H9 (cell line): ENCODE measurements around the gene TBC1D22A. TPM values are rescaled to one million over a fixed set of nuclear protein-coding genes. Genes with fewer than 3 reads are reported as not detected.

Experiments used
- DNase-seq: peaks from one replicate; pipeline ENCODE4 v3.0.0-alpha.2; 2017
- H2AFZ ChIP-seq: one replicate; pipeline ENCODE4 v1.6.1; 2013; ENCODE audit warnings: mild to moderate bottlenecking, low read length, control low read depth, moderate library complexity
- H2AK5ac ChIP-seq: 2 replicates; pipeline ENCODE4 v1.6.1; 2013; ENCODE audit warnings: low read length, control low read depth, mixed read lengths; ENCODE audit not compliant: insufficient read length
- H2BK120ac ChIP-seq: one replicate; pipeline ENCODE4 v1.6.1; 2013; ENCODE audit warnings: low read depth, mild to moderate bottlenecking, low read length, control low read depth, inconsistent platforms; ENCODE audit not compliant: poor library complexity, severe bottlenecking
- H2BK12ac ChIP-seq: 2 replicates; pipeline ENCODE4 v1.6.1; 2013; ENCODE audit warnings: low read length, control low read depth, mixed read lengths, low read depth; ENCODE audit not compliant: insufficient read length
- H2BK15ac ChIP-seq: 2 replicates; pipeline ENCODE4 v1.6.1; 2013; ENCODE audit warnings: low read depth, low read length, control low read depth
- H2BK20ac ChIP-seq: one replicate; pipeline ENCODE4 v1.6.1; 2013; ENCODE audit warnings: low read depth, mild to moderate bottlenecking, low read length, control low read depth, inconsistent platforms; ENCODE audit not compliant: poor library complexity, severe bottlenecking
- H2BK5ac ChIP-seq: 2 replicates; pipeline ENCODE4 v1.6.1; 2013; ENCODE audit warnings: low read length, control low read depth, mixed read lengths; ENCODE audit not compliant: insufficient read length
- H3K14ac ChIP-seq: 2 replicates; pipeline ENCODE4 v1.6.1; 2013; ENCODE audit warnings: low read length, control low read depth; ENCODE audit not compliant: insufficient read depth
- H3K18ac ChIP-seq: 2 replicates; pipeline ENCODE4 v1.6.1; 2013; ENCODE audit warnings: low read depth, mild to moderate bottlenecking, mixed read lengths, low read length, control low read depth; ENCODE audit not compliant: insufficient read length
- H3K23ac ChIP-seq: 2 replicates; pipeline ENCODE4 v1.6.1; 2013; ENCODE audit warnings: low read length, control low read depth, mixed read lengths, low read depth; ENCODE audit not compliant: insufficient read length
- H3K23me2 ChIP-seq: 2 replicates; pipeline ENCODE4 v1.6.1; 2013; ENCODE audit warnings: low read depth, mild to moderate bottlenecking, mixed read lengths, low read length, control low read depth; ENCODE audit not compliant: insufficient read length, poor library complexity, severe bottlenecking
- H3K27ac ChIP-seq: 2 replicates; pipeline ENCODE4 v1.5.1; 2013; ENCODE audit warnings: low read length, control low read depth, mixed read lengths, low read depth; ENCODE audit not compliant: insufficient read length
- H3K27me3 ChIP-seq: 2 replicates; pipeline ENCODE4 v1.6.1; 2013; ENCODE audit warnings: low read length, control low read depth, inconsistent platforms; ENCODE audit not compliant: insufficient read depth
- H3K4ac ChIP-seq: 2 replicates; pipeline ENCODE4 v1.6.1; 2013; ENCODE audit warnings: low read depth, mild to moderate bottlenecking, control low read depth, inconsistent platforms, low read length, moderate library complexity
- H3K4me1 ChIP-seq: 2 replicates; pipeline ENCODE4 v1.6.1; 2013; ENCODE audit warnings: low read length, control low read depth, inconsistent platforms; ENCODE audit not compliant: insufficient read depth
- H3K4me2 ChIP-seq: 2 replicates; pipeline ENCODE4 v1.6.1; 2013; ENCODE audit warnings: low read length, control low read depth, mixed read lengths; ENCODE audit not compliant: insufficient read length, insufficient read depth
- H3K56ac ChIP-seq: 2 replicates; pipeline ENCODE4 v1.6.1; 2013; ENCODE audit warnings: low read depth, mild to moderate bottlenecking, mixed read lengths, low read length, control low read depth; ENCODE audit not compliant: insufficient read length
- H3K79me1 ChIP-seq: 2 replicates; pipeline ENCODE4 v1.6.1; 2013; ENCODE audit warnings: low read depth, mild to moderate bottlenecking, moderate library complexity, low read length, control low read depth, inconsistent platforms; ENCODE audit not compliant: insufficient read depth, poor library complexity, severe bottlenecking
- H3K79me2 ChIP-seq: 2 replicates; pipeline ENCODE4 v1.6.1; 2013; ENCODE audit warnings: low read length, control low read depth, inconsistent platforms; ENCODE audit not compliant: insufficient read depth
- H3K9ac ChIP-seq: 2 replicates; pipeline ENCODE4 v1.6.1; 2013; ENCODE audit warnings: low read length, control low read depth, mixed read lengths; ENCODE audit not compliant: insufficient read length; ENCODE audit errors: extremely low read depth
- H3K9me3 ChIP-seq: one replicate; pipeline ENCODE4 v1.6.1; 2013; ENCODE audit warnings: low read depth, low read length, inconsistent platforms; ENCODE audit not compliant: control insufficient read depth
- H3T11ph ChIP-seq: one replicate; pipeline ENCODE4 v1.6.1; 2013; ENCODE audit warnings: mild to moderate bottlenecking, low read length, control low read depth, inconsistent platforms
- H4K20me1 ChIP-seq: one replicate; pipeline ENCODE4 v1.6.1; 2013; ENCODE audit not compliant: control insufficient read depth, insufficient read length, insufficient read depth
- H4K5ac ChIP-seq: 2 replicates; pipeline ENCODE4 v1.6.1; 2013; ENCODE audit warnings: low read depth, mild to moderate bottlenecking, mixed read lengths, low read length, control low read depth; ENCODE audit not compliant: insufficient read length
- H4K8ac ChIP-seq: replicated peaks from 2 replicates; pipeline ENCODE4 v1.6.1; 2013; ENCODE audit warnings: low read length, control low read depth, mixed read lengths, low read depth; ENCODE audit not compliant: insufficient read length
- H4K91ac ChIP-seq: 2 replicates; pipeline ENCODE4 v1.6.1; 2013; ENCODE audit warnings: low read depth, mild to moderate bottlenecking, moderate library complexity, mixed read lengths, low read length, control low read depth; ENCODE audit not compliant: insufficient read length
- H3K27ac Mint-ChIP-seq, 3 experiments: 2 replicates in 2 of 3; 3 replicates in 1 of 3; pipeline ENCODE4 v1.8.0; 2020 to 2021; ENCODE audit warnings: mixed read lengths in 3 of 3, mild to moderate bottlenecking in 1 of 3, moderate library complexity in 1 of 3
- H3K27me3 Mint-ChIP-seq: 2 replicates; pipeline ENCODE4 v1.8.0; 2021; ENCODE audit warnings: low read depth, mild to moderate bottlenecking, moderate library complexity, mixed read lengths
- H3K36me3 Mint-ChIP-seq, 3 experiments: 2 replicates in 2 of 3; 3 replicates in 1 of 3; pipeline ENCODE4 v1.8.0; 2020 to 2021; ENCODE audit warnings: low read depth in 3 of 3, mixed read lengths in 3 of 3; ENCODE audit not compliant: insufficient read depth in 1 of 3
- H3K4me1 Mint-ChIP-seq, 2 experiments: 2 replicates each; pipeline ENCODE4 v1.8.0; 2020; ENCODE audit warnings: mixed read lengths in 2 of 2
- H3K4me3 Mint-ChIP-seq, 2 experiments: 2 replicates in 1 of 2; 3 replicates in 1 of 2; pipeline ENCODE4 v1.8.0; 2020 to 2021; ENCODE audit warnings: mild to moderate bottlenecking in 2 of 2, mixed read lengths in 2 of 2, moderate library complexity in 1 of 2
- H3K9me3 Mint-ChIP-seq, 2 experiments: 2 replicates in 1 of 2; 3 replicates in 1 of 2; pipeline ENCODE4 v1.8.0; 2020; ENCODE audit warnings: mild to moderate bottlenecking in 2 of 2, mixed read lengths in 2 of 2, moderate library complexity in 1 of 2
- WGBS: extraction: QIAGEN DNeasy Blood & Tissue Kit; methylation state at CpG from one replicate; pipeline ENCODE4 v1.1.7; 2013; ENCODE audit warnings: missing lambda C conversion rate, low lambda C conversion rate, mixed read lengths; ENCODE audit not compliant: insufficient read length; ENCODE audit errors: extremely low coverage; 5-methylcytosine and 5-hydroxymethylcytosine counted together
- total RNA-seq: library from RNA; stranded (reverse); gene quantifications from 2 replicates; pipeline ENCODE4 v1.2.1, GENCODE V29; 2021
- TF ChIP-seq, protein P1 (sequence below): fragments of 200-600 bp; sonication (generic); conservative IDR thresholded peaks from 3 replicates; pipeline ENCODE4 v1.8.0; 2021; ENCODE audit warnings: antibody characterized with exemption, mild to moderate bottlenecking

The TBC1D22A gene
- total RNA-seq, 1 experiment from 2014 or later = 20.8 TPM

GRCh38 chr22:47010211-47010610 is 247.8 kb downstream of the TBC1D22A start:
- no peak overlapping the region for H4K91ac ChIP-seq
- H3K4me1 ChIP-seq = no peaks in the 10 kb centered on the region
- no peak overlapping the region for H4K8ac ChIP-seq
- H3K79me1 ChIP-seq = no peaks in the 10 kb centered on the region
- H3K79me2 ChIP-seq = no peaks in the 10 kb centered on the region
- no peak overlapping the region for H2BK5ac ChIP-seq
- H3K27ac ChIP-seq = no peak overlapping the region
- no peak for DNase-seq
- H3K18ac ChIP-seq = no peak overlapping the region
- H2AK5ac ChIP-seq = no peak overlapping the region
- H4K20me1 ChIP-seq = no peaks in the 10 kb centered on the region
- TF ChIP-seq, protein P1, sequence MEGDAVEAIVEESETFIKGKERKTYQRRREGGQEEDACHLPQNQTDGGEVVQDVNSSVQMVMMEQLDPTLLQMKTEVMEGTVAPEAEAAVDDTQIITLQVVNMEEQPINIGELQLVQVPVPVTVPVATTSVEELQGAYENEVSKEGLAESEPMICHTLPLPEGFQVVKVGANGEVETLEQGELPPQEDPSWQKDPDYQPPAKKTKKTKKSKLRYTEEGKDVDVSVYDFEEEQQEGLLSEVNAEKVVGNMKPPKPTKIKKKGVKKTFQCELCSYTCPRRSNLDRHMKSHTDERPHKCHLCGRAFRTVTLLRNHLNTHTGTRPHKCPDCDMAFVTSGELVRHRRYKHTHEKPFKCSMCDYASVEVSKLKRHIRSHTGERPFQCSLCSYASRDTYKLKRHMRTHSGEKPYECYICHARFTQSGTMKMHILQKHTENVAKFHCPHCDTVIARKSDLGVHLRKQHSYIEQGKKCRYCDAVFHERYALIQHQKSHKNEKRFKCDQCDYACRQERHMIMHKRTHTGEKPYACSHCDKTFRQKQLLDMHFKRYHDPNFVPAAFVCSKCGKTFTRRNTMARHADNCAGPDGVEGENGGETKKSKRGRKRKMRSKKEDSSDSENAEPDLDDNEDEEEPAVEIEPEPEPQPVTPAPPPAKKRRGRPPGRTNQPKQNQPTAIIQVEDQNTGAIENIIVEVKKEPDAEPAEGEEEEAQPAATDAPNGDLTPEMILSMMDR = no peak
- no peak overlapping the region for H3K14ac ChIP-seq
- WGBS = no CpG with 5 or more reads among the region's 10 CpGs
- no peaks in the 10 kb centered on the region; the same call in 1 of the 2 replicates for H3K27me3 Mint-ChIP-seq
- no peaks in the 10 kb centered on the region for H3K27me3 ChIP-seq
- no peaks in the 10 kb centered on the region for H3K9me3 ChIP-seq
- no peak overlapping the region for H3K4ac ChIP-seq
- H2BK20ac ChIP-seq = no peak overlapping the region
- H3K23me2 ChIP-seq = no peaks in the 10 kb centered on the region
- H3T11ph ChIP-seq = no peak overlapping the region
- no peak overlapping the region for H2AFZ ChIP-seq
- H2BK15ac ChIP-seq = no peak overlapping the region
- H3K56ac ChIP-seq = no peak overlapping the region
- H3K9me3 Mint-ChIP-seq = no peaks in the 10 kb centered on the region
- no peak overlapping the region for H4K5ac ChIP-seq
- no peak overlapping the region for H3K9ac ChIP-seq
- H2BK12ac ChIP-seq = no peak overlapping the region
- H3K27ac Mint-ChIP-seq = no peak overlapping the region; a peak in 1 of 7 replicates
- H2BK120ac ChIP-seq = no peak overlapping the region
- H3K36me3 Mint-ChIP-seq = no peaks in the 10 kb centered on the region; a peak in 1 of 7 replicates
- H3K4me1 Mint-ChIP-seq = peaks cover 13 to 17% of the 10 kb centered on the region in 2 experiments
- H3K4me3 Mint-ChIP-seq = no peak overlapping the region
- no peak overlapping the region for H3K23ac ChIP-seq
- no peak overlapping the region for H3K4me2 ChIP-seq
